Subcutaneous adipose tissue (tissue), 4 donors: ENCODE results near the gene PTH2R. TPM values are rescaled to one million over a fixed set of nuclear protein-coding genes. Genes with fewer than 3 reads are reported as not detected.

Experiments used
- total RNA-seq, 4 donors: library from RNA; depleted of rRNA; stranded (reverse); fragments of >200 nt; gene quantifications; one replicate each; pipeline ENCODE4 v1.1.0, GENCODE V29; 2016
- TF ChIP-seq, protein P1 (sequence below): fragments of 450-650 bp; IDR thresholded peaks from one replicate; pipeline ENCODE4 v1.5.1; 2016; ENCODE audit warnings: low read depth, mild to moderate bottlenecking, control low read depth, antibody characterized with exemption, moderate library complexity

Gene PTH2R
- total RNA-seq, 4 donors from 2014 or later: 0.33 to 9.4 (median 1.2) TPM

DNA sequence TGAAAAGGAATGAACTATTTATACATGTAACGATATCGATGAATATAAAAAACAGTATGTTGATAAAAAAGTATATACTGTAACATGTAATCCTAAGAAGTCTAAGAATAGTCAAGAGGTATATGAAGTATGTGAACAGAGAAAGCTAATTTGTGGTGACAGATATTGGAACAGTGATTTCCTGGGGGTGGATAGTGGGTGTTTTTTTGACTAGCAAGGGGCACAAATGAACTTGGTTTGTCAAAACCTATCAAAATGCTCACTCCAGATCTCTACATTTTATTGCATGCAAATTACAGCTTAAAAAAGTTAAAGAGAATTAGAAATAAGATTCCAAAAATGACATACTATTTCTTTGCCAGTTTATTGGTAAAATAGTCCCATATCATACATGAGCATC lies 35.4 kb downstream of the PTH2R start:
- TF ChIP-seq, protein P1, sequence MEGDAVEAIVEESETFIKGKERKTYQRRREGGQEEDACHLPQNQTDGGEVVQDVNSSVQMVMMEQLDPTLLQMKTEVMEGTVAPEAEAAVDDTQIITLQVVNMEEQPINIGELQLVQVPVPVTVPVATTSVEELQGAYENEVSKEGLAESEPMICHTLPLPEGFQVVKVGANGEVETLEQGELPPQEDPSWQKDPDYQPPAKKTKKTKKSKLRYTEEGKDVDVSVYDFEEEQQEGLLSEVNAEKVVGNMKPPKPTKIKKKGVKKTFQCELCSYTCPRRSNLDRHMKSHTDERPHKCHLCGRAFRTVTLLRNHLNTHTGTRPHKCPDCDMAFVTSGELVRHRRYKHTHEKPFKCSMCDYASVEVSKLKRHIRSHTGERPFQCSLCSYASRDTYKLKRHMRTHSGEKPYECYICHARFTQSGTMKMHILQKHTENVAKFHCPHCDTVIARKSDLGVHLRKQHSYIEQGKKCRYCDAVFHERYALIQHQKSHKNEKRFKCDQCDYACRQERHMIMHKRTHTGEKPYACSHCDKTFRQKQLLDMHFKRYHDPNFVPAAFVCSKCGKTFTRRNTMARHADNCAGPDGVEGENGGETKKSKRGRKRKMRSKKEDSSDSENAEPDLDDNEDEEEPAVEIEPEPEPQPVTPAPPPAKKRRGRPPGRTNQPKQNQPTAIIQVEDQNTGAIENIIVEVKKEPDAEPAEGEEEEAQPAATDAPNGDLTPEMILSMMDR: no peak

DNA sequence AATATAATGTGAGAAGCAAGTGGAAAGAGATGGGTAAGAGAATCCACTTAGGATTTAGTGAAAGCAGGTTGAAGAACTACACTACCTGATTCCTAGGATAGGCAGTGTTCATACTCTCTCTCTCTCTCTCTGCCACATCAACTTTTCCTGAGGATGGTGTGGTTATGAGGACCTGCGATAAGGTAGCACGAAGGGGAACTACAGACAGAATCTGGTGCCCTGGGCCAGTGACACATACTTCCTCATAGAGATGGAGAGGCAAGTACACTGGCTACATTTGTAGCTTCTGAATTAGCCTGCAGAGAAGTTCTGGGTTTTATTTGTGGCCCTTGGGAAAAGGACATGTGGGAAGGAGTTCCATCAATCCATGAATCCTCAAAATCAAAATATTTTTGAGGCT lies 44.5 kb downstream of the PTH2R start:
- TF ChIP-seq, protein P1: no peak

DNA sequence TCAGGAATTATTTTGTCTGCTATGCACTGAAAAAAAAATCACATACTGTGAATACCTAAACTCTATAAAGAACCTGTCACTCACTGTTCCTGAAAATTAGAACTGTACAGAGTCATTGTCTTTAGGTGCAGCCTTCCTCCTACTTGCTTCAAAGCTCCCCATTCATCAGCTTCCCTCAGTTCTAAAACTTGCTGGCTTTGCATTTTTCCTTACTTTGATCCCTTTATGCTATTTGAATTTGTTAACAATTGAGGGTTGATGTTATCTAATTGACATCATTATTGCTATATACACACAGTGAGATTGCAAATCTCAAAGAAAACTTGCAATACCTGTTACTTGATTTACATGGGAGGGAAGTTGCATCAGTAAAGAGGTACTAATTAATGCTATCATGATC lies 48.3 kb downstream of the PTH2R start:
- TF ChIP-seq, protein P1: no peak

DNA sequence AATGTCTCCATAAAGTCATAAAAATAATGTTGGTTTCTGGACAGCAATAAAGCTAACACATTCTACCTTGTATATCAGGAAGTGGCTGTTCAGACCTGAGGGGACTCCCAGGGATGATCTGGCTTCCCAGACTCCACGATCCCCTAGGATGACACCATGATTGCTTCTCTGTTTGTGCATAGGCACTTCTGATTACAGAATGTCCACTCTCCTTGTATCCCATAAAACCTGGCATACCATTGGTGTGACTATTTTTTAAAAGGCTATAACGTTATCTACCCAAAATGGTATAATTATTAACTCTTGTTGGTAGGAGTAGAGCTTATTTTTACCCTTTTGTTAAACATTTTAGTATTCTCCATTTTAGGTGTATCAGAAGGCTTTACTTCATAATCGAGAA lies 57.1 kb downstream of the PTH2R start:
- TF ChIP-seq, protein P1: no peak

DNA sequence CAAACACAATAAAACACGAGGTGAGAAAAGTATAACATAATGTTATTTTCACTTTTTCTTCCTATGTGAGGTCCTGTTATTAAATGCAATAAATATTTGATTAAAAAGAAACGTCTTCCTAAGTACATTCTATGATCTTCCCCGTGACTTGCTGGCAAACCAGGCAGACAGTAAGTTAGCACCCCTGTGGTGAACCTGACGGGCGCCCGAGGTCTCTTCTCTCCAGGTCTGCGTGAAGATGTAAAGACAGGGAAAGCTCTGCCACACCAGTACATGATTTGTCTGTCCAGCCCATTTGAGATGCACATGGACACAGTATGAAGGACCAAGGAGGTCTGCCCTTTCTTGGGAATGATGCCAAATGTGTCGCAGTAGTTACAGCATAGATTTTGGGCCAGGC lies 57.6 kb downstream of the PTH2R start:
- TF ChIP-seq, protein P1: no peak

DNA sequence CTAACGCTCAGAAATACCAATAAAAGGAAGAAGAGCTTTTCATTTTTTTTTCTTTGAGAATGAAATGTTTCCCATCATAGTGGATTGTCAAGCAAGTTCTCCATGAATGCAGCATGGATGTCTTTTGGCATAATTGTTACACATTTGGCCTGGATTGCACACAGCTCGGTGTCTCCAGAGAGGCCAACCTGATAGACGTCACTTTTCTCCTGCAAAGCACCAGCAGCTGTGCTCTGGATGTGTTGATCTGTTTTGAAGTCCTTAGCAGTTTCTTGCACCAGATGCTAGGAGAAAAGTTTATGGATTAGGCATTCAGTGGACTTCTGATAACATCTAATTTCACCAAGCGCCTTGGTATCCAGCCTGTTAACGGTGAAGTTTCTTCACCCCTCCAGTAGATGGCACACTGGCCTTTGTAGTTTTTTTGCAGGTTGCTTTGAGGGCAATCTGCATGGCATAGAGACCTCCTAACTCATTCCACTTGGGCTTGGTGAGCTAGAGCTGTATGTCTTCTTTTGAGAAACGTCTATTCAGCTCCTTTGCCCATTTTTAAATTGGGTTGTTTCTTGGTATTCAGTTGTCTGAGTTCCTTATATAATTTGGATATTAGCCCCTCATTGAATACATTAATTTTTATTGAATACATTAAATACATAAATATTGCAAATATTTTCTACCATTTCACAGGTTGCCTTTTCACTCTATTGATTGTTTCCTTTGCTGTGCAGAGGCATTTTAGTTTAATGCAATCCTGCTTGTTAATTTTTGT lies 59.7 kb downstream of the PTH2R start:
- TF ChIP-seq, protein P1: no peak

DNA sequence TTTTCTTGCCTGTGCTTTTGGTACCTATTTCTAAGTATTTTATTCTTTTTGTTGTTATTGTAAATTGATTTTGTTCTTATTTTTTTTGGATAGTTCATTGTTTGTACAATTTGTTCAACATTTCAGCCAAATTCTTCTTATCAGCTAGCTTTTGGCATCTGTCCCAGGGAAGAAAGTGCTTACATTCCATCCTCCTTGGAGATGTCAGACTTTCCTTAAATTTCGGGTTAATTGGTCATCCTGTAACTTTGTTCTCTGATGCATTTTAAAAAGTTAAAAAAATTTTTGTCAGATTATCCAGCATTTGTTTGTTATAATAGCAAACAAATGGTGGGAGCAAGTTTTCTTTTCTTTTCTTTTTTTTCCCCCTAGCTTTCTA lies 60.3 kb downstream of the PTH2R start:
- TF ChIP-seq, protein P1: no peak
